Gastrocnemius medialis (tissue), 4 donors: Measurements from ENCODE around the gene KIF18B. TPM values are rescaled to one million over a fixed set of nuclear protein-coding genes. Genes with fewer than 3 reads are reported as not detected.

Experiments
- ATAC-seq, 2 donors: fragments of 150-250 bp; one replicate each; pipeline ENCODE4 v1.9.1; 2016
- DNase-seq, 2 donors: peaks; one replicate each; pipeline ENCODE4 v3.0.0-alpha.2; 2019
- H3K27ac ChIP-seq, 4 donors: fragments of 200-600 bp; sonication (generic); 1 replicate in 1 of 4; 2 replicates in 3 of 4; pipeline ENCODE4 v1.5.1; 2016 to 2018; ENCODE audit warnings: mild to moderate bottlenecking in 2 of 4, moderate library complexity in 1 of 4
- H3K27me3 ChIP-seq, 3 donors: fragments of 200-600 bp; sonication (generic) in 2 of 3; 1 replicate in 1 of 3; 2 replicates in 2 of 3; pipeline versions ENCODE4 v1.5.1 to v1.6.0; 2016 to 2019; ENCODE audit warnings: mild to moderate bottlenecking in 1 of 3, moderate library complexity in 1 of 3
- H3K36me3 ChIP-seq, 2 donors: fragments of 200-600 bp; sonication (generic) in 1 of 2; one replicate each; pipeline ENCODE4 v1.5.1; 2017 to 2018
- H3K4me1 ChIP-seq, 2 donors: fragments of 200-600 bp; sonication (generic) in 1 of 2; one replicate each; pipeline ENCODE4 v1.5.1; 2016 to 2017; ENCODE audit warnings: mild to moderate bottlenecking in 2 of 2
- H3K4me3 ChIP-seq, 4 donors: fragments of 200-600 bp; sonication (generic) in 3 of 4; 1 replicate in 1 of 4; 2 replicates in 3 of 4; pipeline ENCODE4 v1.5.1; 2016 to 2019; ENCODE audit warnings: mild to moderate bottlenecking in 2 of 4
- H3K9me3 ChIP-seq, 3 donors: fragments of 200-600 bp; sonication (generic) in 2 of 3; 1 replicate in 1 of 3; 2 replicates in 2 of 3; pipeline ENCODE4 v1.5.1; 2016 to 2019
- POLR2A ChIP-seq, 2 donors: fragments of 450-650 bp; IDR thresholded peaks; one replicate each; pipeline ENCODE4 v1.6.1; 2017; ENCODE audit warnings: antibody characterized with exemption in 2 of 2, mild to moderate bottlenecking in 2 of 2, moderate library complexity in 2 of 2
- in situ Hi-C, 4 donors: fragments of 200-750 bp; cut with MboI; loops; one replicate each; pipeline versions ENCODE4 v1.15.0 to v1.8.0; 2017; ENCODE audit warnings: low sequenced_read_pairs in 4 of 4
- intact Hi-C: fragments of 100-400 bp; cut with DNase I; formaldehyde crosslinking; loops from one replicate; pipeline ENCODE4 v1.15.1; 2023; ENCODE audit warnings: low total_unique reads
- total RNA-seq, 4 donors: library from RNA; depleted of rRNA; stranded (reverse); fragments of >200 nt; gene quantifications; one replicate each; pipeline versions ENCODE4 v1.1.0 to v1.2.3, GENCODE V29; 2016
- TF ChIP-seq, protein P1 (sequence below), 5 experiments: fragments of 450-650 bp in 3 of 5; fragments of 200-600 bp in 2 of 5; sonication (generic) in 2 of 5; IDR thresholded peaks in 4 of 5; conservative IDR thresholded peaks in 1 of 5; 1 replicate in 4 of 5; 2 replicates in 1 of 5; pipeline ENCODE4 v1.5.1; 2016 to 2019; ENCODE audit warnings: antibody characterized with exemption in 5 of 5, mild to moderate bottlenecking in 3 of 5, moderate library complexity in 3 of 5

Gene KIF18B
- total RNA-seq, 4 donors from 2014 or later, result 0.09 to 1.7 TPM; not detected in 2

DNA sequence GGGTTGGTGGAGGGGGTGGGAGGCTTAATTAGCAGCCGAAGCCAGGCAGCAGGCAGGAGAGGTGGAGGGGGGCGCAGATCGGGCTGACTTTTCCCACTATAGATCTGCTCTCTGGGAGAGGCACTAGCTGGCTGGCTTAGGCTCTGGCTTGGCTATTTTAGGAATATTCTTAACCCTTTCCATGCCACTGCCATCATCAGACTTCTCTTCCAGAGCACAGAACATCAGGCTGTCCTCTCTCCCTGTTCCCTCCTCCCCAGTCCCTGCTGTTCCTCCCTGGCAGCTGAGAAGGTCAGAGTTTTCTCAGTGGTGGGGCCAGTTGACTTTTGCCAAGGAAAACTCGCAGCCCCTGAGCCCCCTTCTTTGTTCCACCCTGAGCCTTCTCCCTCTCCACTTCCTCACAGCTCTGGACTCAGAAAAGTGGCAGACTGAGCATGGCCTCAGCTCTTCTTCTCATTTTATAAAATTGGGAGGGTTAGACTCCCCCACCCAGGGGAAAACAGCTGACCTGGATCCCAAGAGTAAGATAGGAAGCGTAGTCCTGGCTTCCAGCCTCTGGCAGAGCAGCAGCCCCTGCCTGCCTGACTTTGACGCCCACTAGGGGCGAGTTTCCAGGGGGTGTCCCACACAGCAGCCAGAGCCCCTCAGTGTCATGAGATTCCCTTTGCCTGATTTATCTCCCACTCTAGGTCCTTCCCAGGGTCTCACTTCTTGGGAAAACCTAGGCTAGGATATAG lies 30.4 kb upstream of the KIF18B start:
- H3K27me3 ChIP-seq, result peaks cover 0 to 6% (median 0%) of the 10 kb centered on the region in 3 donors
- DNase-seq (no peak), ATAC-seq (no peak)
- no peak for TF ChIP-seq POLR2A (IDR thresholded peaks at IDR 0.05)
- TF ChIP-seq, protein P1, sequence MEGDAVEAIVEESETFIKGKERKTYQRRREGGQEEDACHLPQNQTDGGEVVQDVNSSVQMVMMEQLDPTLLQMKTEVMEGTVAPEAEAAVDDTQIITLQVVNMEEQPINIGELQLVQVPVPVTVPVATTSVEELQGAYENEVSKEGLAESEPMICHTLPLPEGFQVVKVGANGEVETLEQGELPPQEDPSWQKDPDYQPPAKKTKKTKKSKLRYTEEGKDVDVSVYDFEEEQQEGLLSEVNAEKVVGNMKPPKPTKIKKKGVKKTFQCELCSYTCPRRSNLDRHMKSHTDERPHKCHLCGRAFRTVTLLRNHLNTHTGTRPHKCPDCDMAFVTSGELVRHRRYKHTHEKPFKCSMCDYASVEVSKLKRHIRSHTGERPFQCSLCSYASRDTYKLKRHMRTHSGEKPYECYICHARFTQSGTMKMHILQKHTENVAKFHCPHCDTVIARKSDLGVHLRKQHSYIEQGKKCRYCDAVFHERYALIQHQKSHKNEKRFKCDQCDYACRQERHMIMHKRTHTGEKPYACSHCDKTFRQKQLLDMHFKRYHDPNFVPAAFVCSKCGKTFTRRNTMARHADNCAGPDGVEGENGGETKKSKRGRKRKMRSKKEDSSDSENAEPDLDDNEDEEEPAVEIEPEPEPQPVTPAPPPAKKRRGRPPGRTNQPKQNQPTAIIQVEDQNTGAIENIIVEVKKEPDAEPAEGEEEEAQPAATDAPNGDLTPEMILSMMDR (IDR thresholded peaks at IDR 0.05 in 4 of 5, conservative IDR thresholded peaks at IDR 0.05 in 1 of 5), result no peak
- no peaks in the 10 kb centered on the region for H3K36me3 ChIP-seq
- intact Hi-C loops (no loop called here), in situ Hi-C loops (no loop called here)
- H3K9me3 ChIP-seq, result no peaks in the 10 kb centered on the region
- no peak overlapping the region for H3K27ac ChIP-seq
- no peak overlapping the region for H3K4me3 ChIP-seq
- no peaks in the 10 kb centered on the region for H3K4me1 ChIP-seq

DNA sequence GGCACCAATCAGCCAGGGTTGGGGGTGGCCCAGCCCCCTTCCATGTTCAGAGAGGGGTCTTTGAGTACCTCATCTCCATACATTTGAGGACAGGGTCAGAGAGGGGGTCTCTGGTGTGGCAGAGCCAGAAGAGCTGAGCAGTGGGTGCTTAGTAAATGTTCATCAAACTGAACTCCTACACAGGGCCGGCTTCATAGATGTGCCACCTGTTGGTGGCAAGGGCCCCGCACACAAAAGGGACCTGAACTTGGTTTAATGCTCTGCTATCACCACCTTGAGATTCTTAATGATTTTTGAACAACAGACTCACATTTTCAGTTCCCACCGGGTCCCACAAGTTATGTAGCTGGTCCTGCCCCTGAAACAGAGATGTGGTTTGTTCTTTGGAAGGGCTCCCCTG lies 29.5 kb upstream of the KIF18B start:
- in situ Hi-C loops, result no loop called here
- Histone ChIP-seq H3K4me1 (no peaks in the 10 kb centered on the region), H3K27me3 (peaks cover 0 to 6% (median 0%) of the 10 kb centered on the region in 3 donors), H3K27ac (no peak overlapping the region), H3K9me3 (no peaks in the 10 kb centered on the region), H3K36me3 (no peaks in the 10 kb centered on the region), H3K4me3 (no peak overlapping the region)
- DNase-seq, result no peak
- no peak for TF ChIP-seq POLR2A (IDR thresholded peaks at IDR 0.05)
- TF ChIP-seq, protein P1 (IDR thresholded peaks at IDR 0.05 in 4 of 5, conservative IDR thresholded peaks at IDR 0.05 in 1 of 5), result no peak
- intact Hi-C loops, result no loop called here
- no peak for ATAC-seq

DNA sequence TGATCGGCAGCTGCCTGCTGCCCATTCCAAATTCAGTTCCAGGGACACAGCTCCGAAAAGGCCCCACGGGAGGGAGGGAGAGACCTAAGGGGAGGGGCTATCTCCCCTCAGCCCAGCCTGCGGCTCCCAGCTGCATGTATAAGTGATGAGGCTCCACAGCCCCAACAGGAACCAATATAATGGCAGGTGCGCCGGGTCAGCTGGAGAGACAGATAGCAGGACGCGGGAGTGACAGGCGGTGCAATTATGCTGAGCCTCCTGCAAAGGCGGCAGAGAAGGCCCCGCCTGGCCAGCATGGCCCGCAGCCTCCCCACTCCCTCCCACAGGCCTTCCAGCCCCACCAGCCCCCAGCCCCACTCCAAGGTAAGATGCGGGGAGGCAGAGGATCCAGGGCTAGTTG lies 28.6 kb upstream of the KIF18B start:
- Histone ChIP-seq H3K4me3 (no peak overlapping the region), H3K9me3 (no peaks in the 10 kb centered on the region), H3K27me3 (peaks cover 0 to 6% (median 0%) of the 10 kb centered on the region in 3 donors), H3K36me3 (no peaks in the 10 kb centered on the region), H3K4me1 (no peaks in the 10 kb centered on the region), H3K27ac (no peak overlapping the region)
- intact Hi-C loops (no loop called here), in situ Hi-C loops (no loop called here)
- DNase-seq, result no peak
- TF ChIP-seq POLR2A (IDR thresholded peaks at IDR 0.05), result no peak
- TF ChIP-seq, protein P1 (IDR thresholded peaks at IDR 0.05 in 4 of 5, conservative IDR thresholded peaks at IDR 0.05 in 1 of 5), result no peak
- ATAC-seq, result no peak

DNA sequence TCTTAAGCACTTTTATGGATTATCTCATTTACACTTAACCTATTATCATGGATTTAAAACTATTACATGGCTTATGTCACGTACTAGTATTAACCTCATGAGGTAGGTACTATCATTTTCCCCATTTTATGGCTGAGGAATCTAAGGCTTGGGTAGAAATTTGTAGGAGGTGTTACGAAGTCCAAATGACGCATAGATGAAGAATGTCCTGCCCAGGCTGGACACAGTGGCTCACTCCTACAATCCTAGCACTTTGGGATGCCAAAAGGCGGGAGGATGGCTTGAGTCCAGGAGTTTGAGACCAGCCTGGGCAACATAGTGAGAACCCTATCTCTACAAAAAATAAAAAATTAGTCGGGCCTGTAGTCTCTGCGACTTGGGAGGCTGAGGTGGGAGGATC lies 25.4 kb upstream of the KIF18B start:
- intact Hi-C loops, result no loop called here
- no peaks in the 10 kb centered on the region for H3K9me3 ChIP-seq
- no peak overlapping the region for H3K4me3 ChIP-seq
- H3K27ac ChIP-seq, result no peak overlapping the region
- DNase-seq (no peak), ATAC-seq (no peak)
- H3K27me3 ChIP-seq, result peaks cover 8 to 16% (median 14%) of the 10 kb centered on the region in 3 donors
- TF ChIP-seq POLR2A (IDR thresholded peaks at IDR 0.05), result no peak
- TF ChIP-seq, protein P1 (IDR thresholded peaks at IDR 0.05 in 4 of 5, conservative IDR thresholded peaks at IDR 0.05 in 1 of 5), result no peak
- in situ Hi-C loops, result no loop called here
- peaks cover 0 to 3% of the 10 kb centered on the region in 2 donors for H3K4me1 ChIP-seq
- no peaks in the 10 kb centered on the region for H3K36me3 ChIP-seq
